ENCODE data around the gene PHLDB2.

Gene PHLDB2

DNA sequence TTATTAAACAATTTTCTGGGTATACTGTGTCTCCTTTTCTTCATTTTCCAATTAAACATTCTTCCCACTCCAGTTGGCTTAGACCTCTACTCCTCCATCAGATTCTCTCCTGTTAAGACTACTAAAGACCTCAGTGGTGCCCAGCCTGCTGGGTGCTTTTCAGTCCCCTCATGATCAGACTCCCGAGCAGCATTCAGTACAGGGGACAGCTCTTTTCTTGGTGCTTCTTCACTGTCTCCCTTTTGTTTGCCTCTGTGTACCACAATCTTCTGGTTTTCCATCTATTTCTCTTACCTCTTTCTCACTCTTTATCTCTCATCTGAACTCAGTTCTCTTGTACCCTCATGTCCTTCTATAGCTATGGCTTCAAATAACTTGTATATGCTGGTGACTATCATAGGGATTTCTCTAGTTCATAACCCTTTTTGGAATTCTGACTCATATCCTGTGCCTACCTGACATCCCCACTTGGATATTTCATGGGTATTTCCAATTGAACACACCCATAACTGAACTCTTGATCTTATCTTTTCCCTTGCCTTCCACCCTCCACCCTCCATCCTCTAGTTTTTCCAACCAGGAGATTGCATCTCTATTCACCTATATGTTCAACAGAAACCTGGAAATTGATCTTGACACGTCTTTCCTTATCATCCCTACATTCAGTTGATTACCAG lies 64.2 kb downstream of the PHLDB2 start:
- H3K4me1 ChIP-seq (ENCODE audit: control insufficient read depth, insufficient read depth, low read length) = peaks cover 7% of the 10 kb centered on the region
- H3K27ac ChIP-seq (ENCODE audit: low read depth, low read length) = no peak overlapping the region
- peaks cover 33% of the 10 kb centered on the region for H3K36me3 ChIP-seq (ENCODE audit: control insufficient read depth, insufficient read depth, low read length)
- H3K9ac ChIP-seq (ENCODE audit: low read length) = no peak overlapping the region
- no peaks in the 10 kb centered on the region for H3K9me3 ChIP-seq (ENCODE audit: control insufficient read depth, insufficient read depth, low read depth, low read length)
- H3K4me3 ChIP-seq (ENCODE audit: low read depth, low read length) = no peak overlapping the region
- peaks cover 27% of the 10 kb centered on the region for H3K27me3 ChIP-seq (ENCODE audit: control insufficient read depth, insufficient read depth, low read length)

DNA sequence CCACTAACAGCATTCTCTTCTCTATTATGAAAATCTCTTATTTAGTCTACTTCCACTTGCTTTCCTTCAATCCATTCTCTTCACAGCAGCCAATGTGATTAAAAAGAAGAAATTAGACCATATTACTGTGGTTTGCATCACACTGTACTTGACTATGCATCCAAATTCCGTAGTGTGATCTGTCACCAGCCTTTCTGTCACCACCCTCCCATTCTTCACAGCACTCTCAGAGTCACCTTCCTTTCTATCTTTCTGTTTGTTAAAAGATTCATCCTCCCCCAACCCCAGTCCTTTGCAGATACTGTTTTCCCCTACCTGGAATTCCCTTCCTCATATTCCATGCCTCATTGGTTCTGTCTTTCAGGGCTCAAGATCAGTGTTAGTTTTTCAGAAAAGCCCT lies 64.7 kb downstream of the PHLDB2 start:
- H3K27ac ChIP-seq (ENCODE audit: low read depth, low read length) = no peak overlapping the region
- peaks cover 7% of the 10 kb centered on the region for H3K4me1 ChIP-seq (ENCODE audit: control insufficient read depth, insufficient read depth, low read length)
- H3K4me3 ChIP-seq (ENCODE audit: low read depth, low read length) = no peak overlapping the region
- H3K9me3 ChIP-seq (ENCODE audit: control insufficient read depth, insufficient read depth, low read depth, low read length) = no peaks in the 10 kb centered on the region
- H3K27me3 ChIP-seq (ENCODE audit: control insufficient read depth, insufficient read depth, low read length) = peaks cover 22% of the 10 kb centered on the region
- peaks cover 29% of the 10 kb centered on the region for H3K36me3 ChIP-seq (ENCODE audit: control insufficient read depth, insufficient read depth, low read length)
- no peak overlapping the region for H3K9ac ChIP-seq (ENCODE audit: low read length)

DNA sequence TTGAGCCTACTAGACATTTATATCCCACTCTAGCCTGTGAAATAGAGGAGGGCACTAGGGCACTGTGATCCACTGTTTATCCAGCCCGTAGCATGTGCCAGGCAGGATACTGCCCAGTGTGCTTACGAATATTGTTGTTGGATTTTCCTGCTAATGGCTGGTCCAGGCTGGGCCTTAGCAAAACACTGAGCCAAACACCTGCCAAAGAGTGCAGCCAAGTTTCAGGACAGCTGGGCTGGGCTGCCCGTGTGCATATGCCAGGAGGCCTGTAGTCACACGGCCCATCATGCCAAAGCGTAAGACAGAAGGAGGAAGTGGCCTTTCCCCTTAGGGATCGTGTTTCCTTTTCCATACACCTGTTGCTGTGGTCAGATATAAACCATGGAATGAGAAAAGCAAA lies 65.2 kb downstream of the PHLDB2 start:
- Histone ChIP-seq H3K4me3 (ENCODE audit: low read depth, low read length) (no peak overlapping the region), H3K4me1 (ENCODE audit: control insufficient read depth, insufficient read depth, low read length) (peaks cover 9% of the 10 kb centered on the region), H3K9me3 (ENCODE audit: control insufficient read depth, insufficient read depth, low read depth, low read length) (no peaks in the 10 kb centered on the region), H3K36me3 (ENCODE audit: control insufficient read depth, insufficient read depth, low read length) (peaks cover 28% of the 10 kb centered on the region), H3K27ac (ENCODE audit: low read depth, low read length) (no peak overlapping the region), H3K27me3 (ENCODE audit: control insufficient read depth, insufficient read depth, low read length) (peaks cover 17% of the 10 kb centered on the region), H3K9ac (ENCODE audit: low read length) (no peak overlapping the region)

DNA sequence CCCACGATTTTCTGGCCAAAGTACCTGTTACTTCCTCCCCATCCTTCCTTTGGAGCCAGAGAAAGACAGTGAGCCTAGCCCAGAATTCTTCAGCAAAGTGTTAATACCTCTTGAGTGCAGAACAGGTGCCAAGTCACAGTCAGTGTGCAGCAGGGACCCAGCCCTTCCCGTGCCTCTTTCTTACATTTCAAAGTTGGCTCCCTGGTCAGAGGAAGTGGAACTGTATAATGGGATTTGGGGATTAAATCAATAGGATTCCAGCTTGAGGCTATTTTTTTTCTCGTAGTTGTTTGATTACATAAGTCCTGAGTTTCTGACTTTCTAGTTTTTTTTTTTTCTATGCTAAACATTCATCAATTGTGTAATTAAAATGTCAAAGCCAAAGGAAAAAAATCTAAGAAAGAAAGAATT lies 67.2 kb downstream of the PHLDB2 start:
- H3K4me1 ChIP-seq (ENCODE audit: control insufficient read depth, insufficient read depth, low read length) = peaks cover 4% of the 10 kb centered on the region; the same call in 1 of the 2 replicates
- H3K9me3 ChIP-seq (ENCODE audit: control insufficient read depth, insufficient read depth, low read depth, low read length) = no peaks in the 10 kb centered on the region
- no peak overlapping the region for H3K27ac ChIP-seq (ENCODE audit: low read depth, low read length)
- H3K4me3 ChIP-seq (ENCODE audit: low read depth, low read length) = no peak overlapping the region
- no peak overlapping the region for H3K9ac ChIP-seq (ENCODE audit: low read length)
- H3K27me3 ChIP-seq (ENCODE audit: control insufficient read depth, insufficient read depth, low read length) = no peaks in the 10 kb centered on the region; the same call in 1 of the 2 replicates
- H3K36me3 ChIP-seq (ENCODE audit: control insufficient read depth, insufficient read depth, low read length) = peaks cover 18% of the 10 kb centered on the region

DNA sequence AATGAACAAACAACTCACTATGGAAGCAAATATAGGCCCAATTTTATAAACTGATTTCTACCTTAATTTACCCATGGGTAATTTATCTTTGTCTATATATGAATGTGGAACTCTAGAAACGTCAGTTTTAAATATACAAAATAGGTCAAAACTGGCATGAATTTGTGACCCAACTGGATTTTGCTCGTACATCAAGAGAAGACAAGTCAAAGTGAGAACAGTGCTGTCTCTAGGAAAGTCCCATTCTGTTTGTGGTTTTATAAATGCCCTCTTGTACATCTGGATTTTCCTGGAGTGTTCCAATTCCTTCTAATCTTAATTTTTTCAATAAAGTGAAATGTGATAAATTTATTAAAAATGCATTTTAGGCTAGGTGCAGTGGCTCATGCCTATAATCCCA lies 69.5 kb downstream of the PHLDB2 start:
- H3K36me3 ChIP-seq (ENCODE audit: control insufficient read depth, insufficient read depth, low read length) = peaks cover 13% of the 10 kb centered on the region; the same call in 1 of the 2 replicates
- H3K4me1 ChIP-seq (ENCODE audit: control insufficient read depth, insufficient read depth, low read length) = peaks cover 4% of the 10 kb centered on the region; the same call in 1 of the 2 replicates
- H3K9me3 ChIP-seq (ENCODE audit: control insufficient read depth, insufficient read depth, low read depth, low read length) = no peaks in the 10 kb centered on the region
- H3K4me3 ChIP-seq (ENCODE audit: low read depth, low read length) = no peak overlapping the region
- H3K27ac ChIP-seq (ENCODE audit: low read depth, low read length) = no peak overlapping the region
- no peak overlapping the region for H3K9ac ChIP-seq (ENCODE audit: low read length)
- H3K27me3 ChIP-seq (ENCODE audit: control insufficient read depth, insufficient read depth, low read length) = no peaks in the 10 kb centered on the region

DNA sequence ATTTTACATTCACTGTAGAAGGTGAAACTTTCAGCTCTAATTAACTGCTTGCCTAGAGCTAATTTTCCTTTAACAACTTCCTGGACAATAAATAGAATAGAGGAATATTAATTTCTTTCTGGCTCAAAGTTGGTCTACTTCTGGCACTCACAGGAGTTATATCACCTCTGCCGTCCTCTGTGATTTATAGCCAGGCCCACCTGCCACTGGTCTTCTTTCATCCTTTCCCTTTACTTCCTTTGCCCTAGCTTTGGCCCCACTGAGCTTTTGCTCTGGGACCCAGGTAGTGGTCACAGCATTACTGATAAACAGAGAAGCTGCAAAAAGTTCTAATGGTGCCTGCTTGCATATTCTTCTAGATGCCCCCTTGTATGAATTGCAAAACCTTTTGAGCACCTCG lies 70.4 kb downstream of the PHLDB2 start:
- H3K27ac ChIP-seq (ENCODE audit: low read depth, low read length) = no peak overlapping the region
- H3K27me3 ChIP-seq (ENCODE audit: control insufficient read depth, insufficient read depth, low read length) = no peaks in the 10 kb centered on the region
- H3K4me1 ChIP-seq (ENCODE audit: control insufficient read depth, insufficient read depth, low read length) = peaks cover 4% of the 10 kb centered on the region; the same call in 1 of the 2 replicates
- H3K9ac ChIP-seq (ENCODE audit: low read length) = no peak overlapping the region
- H3K36me3 ChIP-seq (ENCODE audit: control insufficient read depth, insufficient read depth, low read length) = peaks cover 14% of the 10 kb centered on the region; the same call in 1 of the 2 replicates
- no peaks in the 10 kb centered on the region for H3K9me3 ChIP-seq (ENCODE audit: control insufficient read depth, insufficient read depth, low read depth, low read length)
- H3K4me3 ChIP-seq (ENCODE audit: low read depth, low read length) = no peak overlapping the region

DNA sequence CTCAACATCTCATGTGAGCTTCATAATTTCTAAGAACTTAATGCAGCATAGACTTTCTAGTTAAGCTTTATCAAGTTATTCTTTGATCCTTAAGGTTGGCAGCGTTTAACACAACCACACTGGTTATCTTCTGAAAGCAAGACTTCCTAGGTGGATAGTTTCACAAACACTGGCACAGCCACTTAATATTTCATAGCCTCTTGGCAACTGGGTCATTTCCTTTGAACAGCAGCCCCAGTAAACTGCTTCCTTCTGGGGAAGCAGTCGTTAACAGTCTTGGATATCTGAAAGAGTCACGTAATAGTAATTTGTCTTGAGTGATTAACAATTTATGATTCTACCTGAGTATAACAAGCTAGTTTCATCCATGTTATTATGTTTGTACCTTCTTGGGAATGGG lies 73.9 kb downstream of the PHLDB2 start:
- H3K36me3 ChIP-seq (ENCODE audit: control insufficient read depth, insufficient read depth, low read length) = peaks cover 14% of the 10 kb centered on the region; the same call in 1 of the 2 replicates
- no peak overlapping the region for H3K27ac ChIP-seq (ENCODE audit: low read depth, low read length)
- H3K4me1 ChIP-seq (ENCODE audit: control insufficient read depth, insufficient read depth, low read length) = peaks cover 4% of the 10 kb centered on the region; the same call in 1 of the 2 replicates
- no peak overlapping the region for H3K4me3 ChIP-seq (ENCODE audit: low read depth, low read length)
- H3K27me3 ChIP-seq (ENCODE audit: control insufficient read depth, insufficient read depth, low read length) = no peaks in the 10 kb centered on the region
- no peak overlapping the region for H3K9ac ChIP-seq (ENCODE audit: low read length)
- H3K9me3 ChIP-seq (ENCODE audit: control insufficient read depth, insufficient read depth, low read depth, low read length) = no peaks in the 10 kb centered on the region

DNA sequence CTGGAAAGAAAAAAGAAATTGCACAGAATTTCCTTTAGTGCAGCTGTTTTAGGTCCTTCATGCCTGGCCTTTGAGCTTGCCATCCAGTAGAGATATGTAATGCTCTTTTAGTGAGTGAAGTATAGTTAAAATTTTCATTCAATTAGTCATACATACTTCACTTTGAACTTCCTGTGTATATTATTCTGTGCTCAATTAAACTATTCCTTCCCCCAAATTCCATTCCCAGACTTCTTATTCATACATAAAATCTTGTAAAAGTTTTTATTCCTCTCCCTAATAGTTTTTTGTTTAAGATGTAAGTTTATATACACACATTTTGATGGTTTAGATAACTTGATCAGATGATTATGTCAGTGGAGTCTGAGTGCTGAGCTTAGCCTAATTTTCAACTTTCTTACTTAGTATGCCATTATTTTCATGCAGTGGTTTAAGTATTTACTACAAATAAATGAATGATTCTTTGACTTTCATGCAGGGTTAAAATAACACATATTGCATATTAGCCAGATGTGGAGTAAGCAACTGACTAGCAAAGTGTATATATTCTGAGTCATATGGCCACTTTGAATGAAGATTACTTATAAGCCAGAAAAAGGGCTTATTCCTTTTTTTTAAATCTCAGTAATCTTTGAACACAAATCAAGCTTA lies 77.3 kb downstream of the PHLDB2 start:
- Histone ChIP-seq H3K27ac (ENCODE audit: low read depth, low read length) (no peak overlapping the region), H3K4me3 (ENCODE audit: low read depth, low read length) (no peak overlapping the region), H3K4me1 (ENCODE audit: control insufficient read depth, insufficient read depth, low read length) (no peaks in the 10 kb centered on the region), H3K9ac (ENCODE audit: low read length) (no peak overlapping the region), H3K36me3 (ENCODE audit: control insufficient read depth, insufficient read depth, low read length) (peaks cover 36% of the 10 kb centered on the region), H3K27me3 (ENCODE audit: control insufficient read depth, insufficient read depth, low read length) (no peaks in the 10 kb centered on the region), H3K9me3 (ENCODE audit: control insufficient read depth, insufficient read depth, low read depth, low read length) (no peaks in the 10 kb centered on the region)

DNA sequence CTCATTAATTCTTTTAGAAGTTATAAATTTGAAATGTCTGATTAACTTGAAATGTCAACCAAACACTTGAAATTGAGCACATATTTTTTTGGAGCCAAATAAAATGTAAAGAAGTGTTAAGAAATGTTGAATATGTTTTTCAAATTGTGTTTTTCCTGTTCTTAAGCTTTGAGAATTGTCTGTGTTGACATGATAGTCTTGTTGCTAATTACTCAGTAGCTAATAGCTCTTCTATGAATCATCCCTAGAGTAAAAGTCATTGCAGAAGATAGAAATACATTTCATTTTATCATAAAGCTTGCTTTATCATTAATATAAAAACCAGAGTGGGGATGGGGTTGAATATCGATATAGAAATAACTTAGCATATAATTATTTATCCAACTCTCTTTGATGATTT lies 77.9 kb downstream of the PHLDB2 start:
- H3K4me1 ChIP-seq (ENCODE audit: control insufficient read depth, insufficient read depth, low read length) = no peaks in the 10 kb centered on the region
- no peak overlapping the region for H3K27ac ChIP-seq (ENCODE audit: low read depth, low read length)
- no peak overlapping the region for H3K9ac ChIP-seq (ENCODE audit: low read length)
- H3K4me3 ChIP-seq (ENCODE audit: low read depth, low read length) = no peak overlapping the region
- H3K27me3 ChIP-seq (ENCODE audit: control insufficient read depth, insufficient read depth, low read length) = no peaks in the 10 kb centered on the region
- H3K9me3 ChIP-seq (ENCODE audit: control insufficient read depth, insufficient read depth, low read depth, low read length) = no peaks in the 10 kb centered on the region
- H3K36me3 ChIP-seq (ENCODE audit: control insufficient read depth, insufficient read depth, low read length) = peaks cover 33% of the 10 kb centered on the region

DNA sequence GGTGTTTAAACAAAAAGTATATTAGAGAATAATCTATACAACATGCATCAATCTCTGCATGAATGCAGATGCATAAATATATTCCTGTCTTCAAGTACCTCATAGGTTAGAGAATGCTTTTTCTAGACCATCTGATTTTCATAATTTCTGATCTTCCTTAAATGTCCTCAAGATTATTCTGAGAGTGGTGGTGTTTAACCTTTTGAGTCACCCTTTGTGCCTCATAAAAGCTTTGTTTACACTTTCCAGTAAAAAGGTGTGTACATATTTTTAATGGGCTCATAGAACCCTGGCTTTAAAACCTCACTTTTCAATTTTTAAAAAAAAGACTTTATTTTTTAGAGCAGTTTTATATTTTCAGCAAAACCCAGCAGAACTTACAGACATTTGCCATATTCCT lies 78.8 kb downstream of the PHLDB2 start:
- Histone ChIP-seq H3K4me1 (ENCODE audit: control insufficient read depth, insufficient read depth, low read length) (no peaks in the 10 kb centered on the region), H3K36me3 (ENCODE audit: control insufficient read depth, insufficient read depth, low read length) (peaks cover 28% of the 10 kb centered on the region), H3K4me3 (ENCODE audit: low read depth, low read length) (no peak overlapping the region), H3K9ac (ENCODE audit: low read length) (no peak overlapping the region), H3K27me3 (ENCODE audit: control insufficient read depth, insufficient read depth, low read length) (no peaks in the 10 kb centered on the region), H3K27ac (ENCODE audit: low read depth, low read length) (no peak overlapping the region), H3K9me3 (ENCODE audit: control insufficient read depth, insufficient read depth, low read depth, low read length) (no peaks in the 10 kb centered on the region)

DNA sequence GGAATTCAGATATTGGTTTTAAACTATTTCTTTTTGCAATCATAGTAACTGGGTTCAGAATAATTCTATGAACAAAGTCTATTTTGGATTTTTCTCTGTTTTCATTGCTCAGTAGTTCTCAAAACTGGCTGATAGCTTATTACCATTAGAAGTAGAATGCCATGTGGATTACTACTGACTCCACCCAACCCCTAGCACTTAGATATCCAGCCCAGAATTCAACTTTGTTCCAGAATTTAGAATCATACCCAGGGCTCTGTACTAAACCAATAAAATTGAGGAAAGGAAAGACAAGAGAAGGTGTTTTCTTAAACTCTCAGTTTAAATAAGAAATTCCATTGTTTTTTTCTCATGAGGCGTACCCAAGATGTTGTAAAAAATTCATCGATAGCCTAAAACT lies 80.8 kb downstream of the PHLDB2 start:
- H3K36me3 ChIP-seq (ENCODE audit: control insufficient read depth, insufficient read depth, low read length) = peaks cover 27% of the 10 kb centered on the region
- no peaks in the 10 kb centered on the region for H3K4me1 ChIP-seq (ENCODE audit: control insufficient read depth, insufficient read depth, low read length)
- H3K27ac ChIP-seq (ENCODE audit: low read depth, low read length) = no peak overlapping the region
- H3K27me3 ChIP-seq (ENCODE audit: control insufficient read depth, insufficient read depth, low read length) = no peaks in the 10 kb centered on the region
- no peak overlapping the region for H3K4me3 ChIP-seq (ENCODE audit: low read depth, low read length)
- no peaks in the 10 kb centered on the region for H3K9me3 ChIP-seq (ENCODE audit: control insufficient read depth, insufficient read depth, low read depth, low read length)
- no peak overlapping the region for H3K9ac ChIP-seq (ENCODE audit: low read length)

Measured in HUES6 (cell line).